Measurements from ENCODE around the gene RAP1B. TPM values are rescaled to one million over a fixed set of nuclear protein-coding genes. Genes with fewer than 3 reads are reported as not detected.

The RAP1B gene
- total and polyA plus RNA-seq, 2 of the 4 experiments (the other 2 are of a cell fraction) = 159 to 200 TPM

DNA sequence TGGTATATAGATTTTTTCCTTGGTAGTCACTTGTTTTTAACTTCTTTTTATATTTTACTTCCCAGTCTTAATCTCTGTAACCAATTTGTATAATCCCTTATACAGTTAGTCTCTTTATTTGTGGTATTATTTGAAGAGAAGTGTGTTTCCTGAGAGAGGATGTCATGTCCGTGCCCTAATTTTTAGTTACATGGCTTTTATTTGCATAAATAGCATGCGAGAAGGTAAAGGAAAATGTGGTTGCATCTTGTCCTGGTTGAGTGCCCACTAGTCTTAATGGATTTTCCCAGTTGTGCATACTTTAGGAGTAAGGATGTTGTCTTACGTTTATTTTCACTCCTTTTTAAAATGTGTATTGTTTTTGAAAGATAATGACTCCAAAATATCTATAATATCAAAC lies 27.5 kb downstream of the RAP1B start:
- in situ Hi-C loops (cut with MboI; ENCODE audit: low sequenced_read_pairs) (no loop called here), dilution Hi-C loops (cut with HindIII; ENCODE audit: low sequenced_read_pairs, unreplicated experiment) (no loop called here), intact Hi-C loops (cut with micrococcal nuclease) (no loop called here)
- peaks cover 7 to 60% of the 10 kb centered on the region in 2 experiments; a peak in 3 of 4 replicates for H3K79me1 ChIP-seq (ENCODE audit: low read depth in 1 of 2, low read length in 2 of 2)
- H3K9me1 ChIP-seq (ENCODE audit: insufficient read depth, low read length) = peaks cover 16% of the 10 kb centered on the region
- H4K8ac ChIP-seq (ENCODE audit: low read depth in 2 of 2, low read length in 2 of 2) = no peak overlapping the region
- peaks cover 91% of the 10 kb centered on the region for H4K20me1 ChIP-seq (ENCODE audit: insufficient read depth, low read length)
- no peak overlapping the region for H4K91ac ChIP-seq (ENCODE audit: insufficient read depth, low read depth, low read length)
- H3K4me1 ChIP-seq (ENCODE audit: control insufficient read depth, insufficient read depth, low read length) = peaks cover 14% of the 10 kb centered on the region
- no peak overlapping the region for H2AK5ac ChIP-seq (ENCODE audit: low read depth, low read length)
- H3K18ac ChIP-seq (ENCODE audit: low read depth, low read length) = no peak overlapping the region
- BruUV-seq (replicated peaks) = no TSS peak
- no peak overlapping the region for H2BK20ac ChIP-seq (ENCODE audit: low read depth, low read length)
- no peaks in the 10 kb centered on the region for H3K9me3 ChIP-seq (ENCODE audit: control insufficient read depth, insufficient read depth, low read length)
- POLR2A ChIA-PET (ENCODE audit: unreplicated experiment) = no interaction called here
- TF ChIP-seq FOS (IDR thresholded peaks at IDR 0.05; ENCODE audit: low read depth, low read length) = no peak
- no peak overlapping the region for H2AK9ac ChIP-seq (replicated peaks; ENCODE audit: low read depth, low read length, poor library complexity)
- H3K4ac ChIP-seq (ENCODE audit: low read depth, low read length) = no peak overlapping the region
- H3K27ac ChIP-seq (ENCODE audit: insufficient read depth, low read length) = no peak overlapping the region
- peaks cover 5% of the 10 kb centered on the region for H3K36me3 ChIP-seq (ENCODE audit: control insufficient read depth, insufficient read depth, low read length)
- no peak overlapping the region for H2BK15ac ChIP-seq (ENCODE audit: low read depth, low read length)
- no peak overlapping the region for H3K56ac ChIP-seq (ENCODE audit: extremely low read depth, insufficient read depth, low read length)
- H4K5ac ChIP-seq (ENCODE audit: low read depth, low read length) = no peak overlapping the region
- H3K4me3 ChIP-seq (ENCODE audit: insufficient read depth, low read depth, low read length) = no peak overlapping the region
- H3K4me2 ChIP-seq (ENCODE audit: low read depth, low read length) = no peak overlapping the region
- H3K27me3 ChIP-seq (ENCODE audit: control insufficient read depth, insufficient read depth, low read length) = no peaks in the 10 kb centered on the region
- ATAC-seq (ENCODE audit: low read depth) = no peak
- no CpG with 5 or more reads among the region's 3 CpGs for WGBS, 2 experiments (ENCODE audit: extremely low coverage in 2 of 2, insufficient read length in 1 of 2)
- CTCF ChIA-PET = no interaction called here
- no peak overlapping the region for H3K9ac ChIP-seq (ENCODE audit: low read depth, low read length)
- no peak overlapping the region for H2BK120ac ChIP-seq (ENCODE audit: low read depth, low read length)
- no peak overlapping the region for H2BK5ac ChIP-seq (ENCODE audit: low read depth, low read length, poor library complexity, severe bottlenecking)
- no peak overlapping the region for H3K14ac ChIP-seq (replicated peaks; ENCODE audit: low read depth, low read length)
- H2AFZ ChIP-seq (replicated peaks; ENCODE audit: low read length, poor library complexity) = no peak overlapping the region
- no peak for DNase-seq
- H3K23ac ChIP-seq (ENCODE audit: low read depth, low read length) = no peak overlapping the region

Data from IMR-90 (cell line).